Measurements from ENCODE around the gene TTC21A. TPM values are rescaled to one million over a fixed set of nuclear protein-coding genes. Genes with fewer than 3 reads are reported as not detected.

TTC21A gene
- total RNA-seq, 1 donor from 2014 or later, result 9.8 TPM

DNA sequence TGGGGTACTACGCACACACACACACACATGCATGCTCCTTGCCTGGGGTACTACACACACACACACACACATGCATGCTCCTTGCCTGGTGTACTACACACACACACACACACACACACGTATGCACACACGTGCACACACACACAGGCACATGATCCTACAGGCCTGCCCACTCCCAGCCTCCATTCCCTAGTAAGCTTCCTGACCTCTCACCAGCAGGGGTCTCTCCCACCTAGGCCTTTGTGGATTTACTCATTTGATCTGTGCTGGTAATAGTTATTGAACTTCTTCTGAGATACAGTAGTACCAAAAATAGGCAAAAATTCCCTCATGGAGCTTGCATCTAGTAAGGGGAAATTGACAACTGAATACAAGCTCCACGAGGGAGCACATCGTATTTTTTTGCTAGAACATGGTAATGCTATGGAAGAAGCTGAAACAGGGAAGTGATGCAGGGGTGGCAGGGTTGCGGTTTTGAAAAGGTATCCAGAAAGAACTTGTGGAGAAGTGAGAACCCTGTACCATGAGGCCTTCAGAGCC is 19.1 kb downstream of the TTC21A start:
- Mint-ChIP-seq H3K4me3 (no peak overlapping the region), H3K27ac (peak overlapping the region; percentile 87), H3K9me3 (no peaks in the 10 kb centered on the region), H3K27me3 (no peaks in the 10 kb centered on the region), H3K4me1 (ENCODE audit: unreplicated experiment) (peaks cover 31% of the 10 kb centered on the region), H3K36me3 (no peaks in the 10 kb centered on the region)
- DNase-seq (ENCODE audit: extremely low spot score, unreplicated experiment), result no peak
- TF ChIP-seq, protein P1, sequence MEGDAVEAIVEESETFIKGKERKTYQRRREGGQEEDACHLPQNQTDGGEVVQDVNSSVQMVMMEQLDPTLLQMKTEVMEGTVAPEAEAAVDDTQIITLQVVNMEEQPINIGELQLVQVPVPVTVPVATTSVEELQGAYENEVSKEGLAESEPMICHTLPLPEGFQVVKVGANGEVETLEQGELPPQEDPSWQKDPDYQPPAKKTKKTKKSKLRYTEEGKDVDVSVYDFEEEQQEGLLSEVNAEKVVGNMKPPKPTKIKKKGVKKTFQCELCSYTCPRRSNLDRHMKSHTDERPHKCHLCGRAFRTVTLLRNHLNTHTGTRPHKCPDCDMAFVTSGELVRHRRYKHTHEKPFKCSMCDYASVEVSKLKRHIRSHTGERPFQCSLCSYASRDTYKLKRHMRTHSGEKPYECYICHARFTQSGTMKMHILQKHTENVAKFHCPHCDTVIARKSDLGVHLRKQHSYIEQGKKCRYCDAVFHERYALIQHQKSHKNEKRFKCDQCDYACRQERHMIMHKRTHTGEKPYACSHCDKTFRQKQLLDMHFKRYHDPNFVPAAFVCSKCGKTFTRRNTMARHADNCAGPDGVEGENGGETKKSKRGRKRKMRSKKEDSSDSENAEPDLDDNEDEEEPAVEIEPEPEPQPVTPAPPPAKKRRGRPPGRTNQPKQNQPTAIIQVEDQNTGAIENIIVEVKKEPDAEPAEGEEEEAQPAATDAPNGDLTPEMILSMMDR (conservative IDR thresholded peaks at IDR 0.05), result peak; percentile 69

DNA sequence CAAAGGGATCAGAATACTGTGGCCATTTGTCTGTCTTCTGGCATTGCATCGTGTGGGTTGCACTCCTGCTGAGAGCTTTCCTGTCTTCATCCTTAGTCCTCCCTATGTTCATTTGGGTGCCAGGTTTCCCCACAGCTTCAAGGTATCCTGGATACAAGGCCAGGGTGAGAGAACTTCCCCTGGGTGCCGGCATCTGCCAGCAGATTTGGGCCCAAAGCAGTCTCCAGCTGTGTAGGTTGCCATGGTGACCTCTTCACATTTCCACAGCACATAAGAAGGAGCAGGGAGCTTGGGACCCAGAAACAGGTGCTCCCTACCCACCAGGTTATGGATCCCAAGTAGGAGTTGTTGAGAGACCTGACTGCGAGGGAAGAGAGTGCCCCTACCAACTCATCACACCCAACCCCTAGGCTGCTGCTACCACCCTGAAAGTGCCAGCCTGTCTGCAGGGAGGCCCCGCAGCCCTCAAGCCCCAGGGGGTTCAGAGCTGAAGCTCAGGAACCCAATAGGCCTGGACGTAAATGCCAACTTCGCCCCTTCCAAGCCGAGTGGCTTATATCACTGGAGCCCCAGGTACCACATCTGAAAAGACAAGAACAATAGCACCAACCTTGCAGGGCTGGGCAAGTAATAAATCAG is 19.9 kb downstream of the TTC21A start:
- no peaks in the 10 kb centered on the region for H3K27me3 Mint-ChIP-seq
- TF ChIP-seq, protein P1 (conservative IDR thresholded peaks at IDR 0.05), result no peak
- no peaks in the 10 kb centered on the region for H3K36me3 Mint-ChIP-seq
- no peaks in the 10 kb centered on the region for H3K9me3 Mint-ChIP-seq
- H3K4me1 Mint-ChIP-seq (ENCODE audit: unreplicated experiment), result peaks cover 34% of the 10 kb centered on the region
- no peak overlapping the region for H3K4me3 Mint-ChIP-seq
- peak overlapping the region; percentile 45 for H3K27ac Mint-ChIP-seq
- no peak for DNase-seq (ENCODE audit: extremely low spot score, unreplicated experiment)

DNA sequence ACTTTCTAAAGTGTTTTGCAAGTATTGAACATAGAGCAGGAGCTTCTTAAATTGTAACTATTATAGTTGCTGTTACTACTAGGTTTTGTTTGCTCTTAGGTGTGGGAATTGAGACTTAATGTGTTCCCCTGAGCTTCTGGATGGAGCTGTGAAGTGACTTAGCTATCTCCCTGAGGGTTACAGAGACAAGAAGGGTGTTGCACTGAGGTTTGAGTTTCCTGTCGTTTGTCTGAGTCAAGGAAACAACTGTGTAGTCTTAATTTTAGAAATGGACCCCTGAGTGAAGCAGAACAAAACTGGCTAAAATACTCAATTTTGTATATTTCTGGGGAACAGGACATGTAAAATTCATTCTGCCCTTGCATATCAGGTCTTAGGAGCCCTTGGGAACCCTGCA is 20.4 kb downstream of the TTC21A start:
- TF ChIP-seq, protein P1 (conservative IDR thresholded peaks at IDR 0.05), result no peak
- Mint-ChIP-seq H3K36me3 (no peaks in the 10 kb centered on the region), H3K27ac (peak overlapping the region; percentile 45), H3K4me3 (no peak overlapping the region), H3K4me1 (ENCODE audit: unreplicated experiment) (peaks cover 36% of the 10 kb centered on the region), H3K27me3 (no peaks in the 10 kb centered on the region), H3K9me3 (no peaks in the 10 kb centered on the region)
- no peak for DNase-seq (ENCODE audit: extremely low spot score, unreplicated experiment)

DNA sequence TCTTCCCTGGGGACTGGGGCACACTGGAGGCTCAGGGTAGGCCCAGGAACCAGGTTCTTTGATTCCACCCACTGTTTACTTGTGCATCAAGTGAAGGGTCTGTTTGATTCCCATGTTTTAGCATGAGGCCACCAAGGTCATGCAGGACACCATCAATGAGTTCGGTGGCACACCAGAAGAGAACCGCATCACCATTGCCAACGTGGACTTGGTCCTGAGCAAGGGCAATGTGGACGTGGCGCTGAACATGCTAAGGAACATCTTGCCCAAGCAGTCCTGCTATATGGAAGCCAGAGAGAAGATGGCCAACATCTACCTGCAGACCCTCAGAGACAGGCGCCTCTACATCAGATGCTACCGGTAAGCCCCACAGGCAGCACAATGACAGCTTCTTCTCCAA is 21.5 kb downstream of the TTC21A start:
- H3K27me3 Mint-ChIP-seq, result no peaks in the 10 kb centered on the region
- no peak overlapping the region for H3K27ac Mint-ChIP-seq
- TF ChIP-seq, protein P1 (conservative IDR thresholded peaks at IDR 0.05), result no peak
- H3K9me3 Mint-ChIP-seq, result no peaks in the 10 kb centered on the region
- H3K4me3 Mint-ChIP-seq, result no peak overlapping the region
- no peak for DNase-seq (ENCODE audit: extremely low spot score, unreplicated experiment)
- peaks cover 36% of the 10 kb centered on the region for H3K4me1 Mint-ChIP-seq (ENCODE audit: unreplicated experiment)
- peaks cover 7% of the 10 kb centered on the region for H3K36me3 Mint-ChIP-seq

DNA sequence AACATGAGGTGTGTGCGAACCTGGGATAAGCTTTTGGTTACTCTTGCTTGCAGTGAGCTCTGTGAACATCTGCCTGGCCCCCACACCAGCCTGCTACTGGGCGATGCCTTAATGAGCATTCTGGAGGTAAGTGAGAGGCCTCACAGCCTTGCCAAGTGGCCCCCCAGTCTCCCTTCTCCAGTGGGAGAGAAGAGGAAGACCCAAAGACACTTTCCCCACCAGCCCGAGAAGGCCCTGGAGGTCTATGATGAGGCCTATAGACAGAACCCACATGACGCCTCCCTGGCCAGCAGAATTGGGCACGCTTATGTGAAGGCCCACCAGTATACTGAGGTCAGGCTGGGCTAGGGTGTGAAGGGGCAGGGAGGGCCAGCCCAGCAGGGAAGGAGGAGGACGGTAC is 22.5 kb downstream of the TTC21A start:
- H3K27me3 Mint-ChIP-seq, result no peaks in the 10 kb centered on the region
- peaks cover 7% of the 10 kb centered on the region for H3K36me3 Mint-ChIP-seq
- DNase-seq (ENCODE audit: extremely low spot score, unreplicated experiment), result no peak
- H3K9me3 Mint-ChIP-seq, result no peaks in the 10 kb centered on the region
- H3K4me3 Mint-ChIP-seq, result no peak overlapping the region
- no peak overlapping the region for H3K27ac Mint-ChIP-seq
- TF ChIP-seq, protein P1 (conservative IDR thresholded peaks at IDR 0.05), result no peak
- peaks cover 36% of the 10 kb centered on the region for H3K4me1 Mint-ChIP-seq (ENCODE audit: unreplicated experiment)
